AG04450 (cell line): ENCODE measurements around the gene RUNX2. TPM values are rescaled to one million over a fixed set of nuclear protein-coding genes. Genes with fewer than 3 reads are reported as not detected.

Experiments used
- CTCF ChIA-PET: fragments of 300-600, 350-600 bp; formaldehyde crosslinking; extraction: SDS; loops from one replicate; lab custom pipeline; 2022; ENCODE audit warnings: antibody characterized with exemption, inconsistent platforms; lab: Charles Lee
- POLR2A ChIA-PET: fragments of 350-600 bp; formaldehyde crosslinking; extraction: SDS; loops from one replicate; lab custom pipeline; 2021; ENCODE audit warnings: antibody characterized with exemption, inconsistent platforms; lab: Yijun Ruan, JAX
- DNase-seq: peaks from one replicate; pipeline ENCODE4 v3.0.0-alpha.2; 2011; ENCODE audit warnings: low read depth, low spot score
- H3K27ac ChIP-seq: one replicate; pipeline ENCODE4 v1.5.1; 2012; ENCODE audit warnings: low read depth, low read length, control low read depth
- H3K27me3 ChIP-seq: one replicate; pipeline ENCODE4 v1.6.0; 2012; ENCODE audit warnings: low read length; ENCODE audit not compliant: control insufficient read depth, insufficient read depth
- H3K4me3 ChIP-seq: 2 replicates; pipeline ENCODE4 v1.5.1; 2011; ENCODE audit warnings: mild to moderate bottlenecking, low read depth, low read length, control low read depth
- H3K9me3 ChIP-seq: 2 replicates; pipeline ENCODE4 v1.5.1; 2012; ENCODE audit warnings: low read length; ENCODE audit not compliant: control insufficient read depth, insufficient read depth
- CTCF ChIP-seq: IDR thresholded peaks from 2 replicates; pipeline ENCODE4 v1.5.1; 2011; ENCODE audit warnings: low read depth, low read length, control low read depth, inconsistent platforms
- polyA plus RNA-seq: library from polyadenylated mRNA; depleted of rRNA; stranded (reverse); fragments of >200 nt; gene quantifications from 2 replicates; pipeline ENCODE4 v1.2.3, GENCODE V29; 2011

Gene RUNX2
- polyA plus RNA-seq, 1 experiment: 3.4 TPM

GRCh38 chr6:45648262-45648620 lies 320.1 kb downstream of the RUNX2 start:
- POLR2A ChIA-PET: no interaction called here
- CTCF ChIA-PET: no interaction called here
- no peaks in the 10 kb centered on the region; the same call in 1 of the 2 replicates for H3K9me3 ChIP-seq
- no peaks in the 10 kb centered on the region for H3K27me3 ChIP-seq
- TF ChIP-seq CTCF: no peak
- DNase-seq: no peak
- H3K27ac ChIP-seq: no peak overlapping the region
- no peak overlapping the region for H3K4me3 ChIP-seq

- no peaks in the 10 kb centered on the region for H3K27me3 ChIP-seq
- peak overlapping the region; percentile 59 for H3K27ac ChIP-seq
- DNase-seq: no peak
- no peak overlapping the region for H3K4me3 ChIP-seq
- no peaks in the 10 kb centered on the region; the same call in 1 of the 2 replicates for H3K9me3 ChIP-seq
- POLR2A ChIA-PET: interaction anchor here (1.1 kb wide), 1 partner anchor 51 kb away, joined by 8 read pairs; no protein-coding TSS in a partner anchor
- no peak for TF ChIP-seq CTCF
- CTCF ChIA-PET: interaction anchor here (2.0 kb wide), 1 partner anchor 64 kb away, joined by 8 read pairs; no protein-coding TSS in a partner anchor
Observed at GRCh38 chr6:45650524-45651135, 322.5 kb downstream of the RUNX2 start.

- DNase-seq: no peak
- no peak for TF ChIP-seq CTCF
- no peaks in the 10 kb centered on the region; the same call in 1 of the 2 replicates for H3K9me3 ChIP-seq
- POLR2A ChIA-PET: no interaction called here
- no peak overlapping the region for H3K4me3 ChIP-seq
- peak overlapping the region; percentile 59 for H3K27ac ChIP-seq
- CTCF ChIA-PET: interaction anchor here (2.0 kb wide), 1 partner anchor 63 kb away, joined by 8 read pairs; no protein-coding TSS in a partner anchor
- no peaks in the 10 kb centered on the region for H3K27me3 ChIP-seq
Observed at GRCh38 chr6:45651301-45651700, 323.2 kb downstream of the RUNX2 start.

GRCh38 chr6:45652416-45652815 lies 324.3 kb downstream of the RUNX2 start:
- TF ChIP-seq CTCF: no peak
- CTCF ChIA-PET: interaction anchor here (0.6 to 2.0 kb wide), 4 partner anchors 8 to 1022 kb away, joined by 3 to 8 read pairs (median 3); no protein-coding TSS in a partner anchor
- H3K27ac ChIP-seq: no peak overlapping the region
- no peaks in the 10 kb centered on the region for H3K27me3 ChIP-seq
- POLR2A ChIA-PET: no interaction called here
- DNase-seq: no peak
- no peaks in the 10 kb centered on the region; the same call in 1 of the 2 replicates for H3K9me3 ChIP-seq
- no peak overlapping the region for H3K4me3 ChIP-seq
